Transverse colon (tissue), 4 donors: Measurements from ENCODE around the gene STK35. TPM values are rescaled to one million over a fixed set of nuclear protein-coding genes. Genes with fewer than 3 reads are reported as not detected.

Experiments
- DNase-seq: peaks from one replicate; pipeline ENCODE4 v3.0.0-alpha.2; 2019
- H3K27ac ChIP-seq, 4 donors: fragments of 200-600 bp; sonication (generic); 2 replicates each; pipeline ENCODE4 v1.5.1; 2016 to 2018; ENCODE audit warnings: inconsistent platforms in 4 of 4
- H3K27me3 ChIP-seq: fragments of 200-600 bp; sonication (generic); 2 replicates; pipeline ENCODE4 v1.5.1; 2017; ENCODE audit warnings: inconsistent platforms
- H3K36me3 ChIP-seq, 4 donors: fragments of 200-600 bp; sonication (generic); 2 replicates each; pipeline ENCODE4 v1.5.1; 2017 to 2019; ENCODE audit warnings: inconsistent platforms in 4 of 4
- H3K4me1 ChIP-seq, 4 donors: fragments of 200-600 bp; sonication (generic); 2 replicates each; pipeline ENCODE4 v1.5.1; 2017 to 2020; ENCODE audit warnings: inconsistent platforms in 4 of 4
- H3K4me3 ChIP-seq, 4 donors: fragments of 200-600 bp; sonication (generic); 1 replicate in 1 of 4; 2 replicates in 3 of 4; pipeline versions ENCODE4 v1.5.1 to v1.6.1; 2017 to 2019; ENCODE audit warnings: inconsistent platforms in 4 of 4
- H3K9me3 ChIP-seq, 2 donors: fragments of 200-600 bp; sonication (generic); 2 replicates each; pipeline ENCODE4 v1.5.1; 2017 to 2019; ENCODE audit warnings: inconsistent platforms in 2 of 2
- CTCF ChIP-seq, 5 experiments: fragments of 200-600 bp in 3 of 5; fragments of 450-650 bp in 2 of 5; sonication (generic) in 3 of 5; IDR thresholded peaks; 1 replicate in 2 of 5; 2 replicates in 3 of 5; pipeline ENCODE4 v1.5.1; 2016 to 2017; ENCODE audit warnings: antibody characterized with exemption in 5 of 5, inconsistent platforms in 3 of 5, mild to moderate bottlenecking in 2 of 5, moderate library complexity in 1 of 5
- EP300 ChIP-seq: sonication (generic); formaldehyde crosslinking; IDR thresholded peaks from one replicate; pipeline ENCODE4 v1.6.1; 2017; ENCODE audit warnings: antibody characterized with exemption, low read depth
- POLR2A ChIP-seq: fragments of 450-650 bp; IDR thresholded peaks from one replicate; pipeline ENCODE4 v1.6.1; 2016; ENCODE audit warnings: antibody characterized with exemption, mild to moderate bottlenecking, moderate library complexity
- POLR2AphosphoS5 ChIP-seq, 3 donors: sonication (generic); formaldehyde crosslinking; IDR thresholded peaks; one replicate each; pipeline ENCODE4 v1.6.1; 2016; ENCODE audit warnings: antibody characterized with exemption in 3 of 3
- WGBS, 2 donors: methylation state at CpG; one replicate each; pipeline ENCODE4 v1.1.5; 2018; ENCODE audit warnings: low coverage in 1 of 2; 5-methylcytosine and 5-hydroxymethylcytosine counted together
- in situ Hi-C, 4 donors: fragments of 200-750 bp; cut with MboI; loops; one replicate each; pipeline versions ENCODE4 v1.15.0 to v1.15.1; 2017; ENCODE audit warnings: low sequenced_read_pairs in 3 of 4, low pct_ligation_motif_present in 1 of 4, low pct_unique_long_range_greater_than_20kb in 1 of 4
- intact Hi-C: fragments of 100-400 bp; cut with DNase I; formaldehyde crosslinking; loops from one replicate; pipeline ENCODE4 v1.15.1; 2023; ENCODE audit warnings: low total_unique reads
- total RNA-seq, 4 donors: library from RNA; depleted of rRNA; stranded (reverse); fragments of >200 nt; gene quantifications; one replicate each; pipeline ENCODE4 v1.1.0, GENCODE V29; 2016

Gene STK35
- total RNA-seq, 4 donors from 2014 or later = 19.9 to 27.9 (median 23.9) TPM

- TF ChIP-seq CTCF (IDR thresholded peaks at IDR 0.05) = no peak
- no peak for TF ChIP-seq EP300
- no peak for TF ChIP-seq POLR2AphosphoS5 (IDR thresholded peaks at IDR 0.05)
- TF ChIP-seq POLR2A = no peak
- Histone ChIP-seq H3K9me3 (no peaks in the 10 kb centered on the region), H3K4me1 (peaks cover 0 to 24% (median 7%) of the 10 kb centered on the region in 4 donors), H3K27ac (no peak overlapping the region), H3K27me3 (no peaks in the 10 kb centered on the region), H3K36me3 (no peaks in the 10 kb centered on the region), H3K4me3 (no peak overlapping the region)
- intact Hi-C loops = no loop called here
- 75 to 88% methylated on average over 1 to 7 of the region's 7 CpGs for WGBS, 2 donors
- no peak for DNase-seq
- in situ Hi-C loops = no loop called here
These were observed 24.0 kb downstream of the STK35 start for GRCh38 chr20:2125474-2126112.

- H3K27me3 ChIP-seq = no peaks in the 10 kb centered on the region
- TF ChIP-seq POLR2A (no peak), POLR2AphosphoS5 (IDR thresholded peaks at IDR 0.05) (no peak), CTCF (IDR thresholded peaks at IDR 0.05) (no peak), EP300 (no peak)
- in situ Hi-C loops (no loop called here), intact Hi-C loops (no loop called here)
- peaks cover 0 to 24% (median 12%) of the 10 kb centered on the region in 4 donors for H3K4me1 ChIP-seq
- H3K27ac ChIP-seq = no peak overlapping the region
- H3K9me3 ChIP-seq = no peaks in the 10 kb centered on the region
- 96% methylated on average over 1 of the region's 1 CpG; no CpG with 5 or more reads in 1 of the 2 donors for WGBS, 2 donors
- H3K36me3 ChIP-seq = no peaks in the 10 kb centered on the region
- no peak for DNase-seq
- no peak overlapping the region for H3K4me3 ChIP-seq
These were observed 25.6 kb downstream of the STK35 start for GRCh38 chr20:2127238-2127637.

- no peak for DNase-seq
- H3K27me3 ChIP-seq = no peaks in the 10 kb centered on the region
- H3K9me3 ChIP-seq = no peaks in the 10 kb centered on the region
- WGBS, 2 donors = 80 to 91% methylated on average over 2 to 6 of the region's 6 CpGs
- peaks cover 10 to 30% (median 16%) of the 10 kb centered on the region in 4 donors for H3K4me1 ChIP-seq
- H3K27ac ChIP-seq = no peak overlapping the region
- in situ Hi-C loops (no loop called here), intact Hi-C loops (no loop called here)
- no peaks in the 10 kb centered on the region for H3K36me3 ChIP-seq
- no peak overlapping the region for H3K4me3 ChIP-seq
- TF ChIP-seq CTCF (IDR thresholded peaks at IDR 0.05) = no peak
- no peak for TF ChIP-seq POLR2A
- no peak for TF ChIP-seq POLR2AphosphoS5 (IDR thresholded peaks at IDR 0.05)
- no peak for TF ChIP-seq EP300
These were observed 26.9 kb downstream of the STK35 start for GRCh38 chr20:2128542-2128941.

GRCh38 chr20:2130062-2130591 is 28.5 kb downstream of the STK35 start:
- no peak for TF ChIP-seq POLR2AphosphoS5 (IDR thresholded peaks at IDR 0.05)
- TF ChIP-seq EP300 = no peak
- no peak for TF ChIP-seq CTCF (IDR thresholded peaks at IDR 0.05)
- TF ChIP-seq POLR2A = no peak
- Histone ChIP-seq H3K4me1 (peaks cover 10 to 46% (median 20%) of the 10 kb centered on the region in 4 donors), H3K9me3 (no peaks in the 10 kb centered on the region), H3K4me3 (no peak overlapping the region), H3K36me3 (no peaks in the 10 kb centered on the region), H3K27me3 (no peaks in the 10 kb centered on the region), H3K27ac (no peak overlapping the region)
- no peak for DNase-seq
- in situ Hi-C loops (no loop called here), intact Hi-C loops (no loop called here)
- 84 to 90% methylated on average over 7 to 15 of the region's 15 CpGs for WGBS, 2 donors
